ENCODE results near the gene LRRC2. TPM values are rescaled to one million over a fixed set of nuclear protein-coding genes. Genes with fewer than 3 reads are reported as not detected.

Gene LRRC2
- total RNA-seq, 1 experiment from 2014 or later = not detected

DNA sequence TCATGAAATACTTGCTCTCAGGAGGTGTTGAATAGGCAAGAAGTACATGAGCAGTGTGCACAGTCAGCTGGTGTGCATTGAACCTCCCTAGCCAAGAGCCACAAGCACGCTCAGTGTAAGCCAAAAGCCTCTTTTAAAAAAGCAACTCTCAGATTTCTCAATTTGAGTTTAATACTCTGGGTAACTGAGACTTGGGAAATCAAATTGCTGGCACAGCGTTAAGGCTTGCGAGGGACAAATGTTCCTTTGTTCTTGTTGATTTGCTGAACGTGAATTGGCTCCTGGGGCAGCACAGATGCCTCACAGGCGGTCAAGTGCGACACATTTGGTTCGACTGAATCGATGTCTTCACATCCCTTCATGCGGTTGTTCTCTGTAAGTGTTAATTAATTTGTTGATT lies 46.2 kb upstream of the LRRC2 start, which contains the start of gene FAM240A:
Gene FAM240A, plus strand, starts transcription at position 202 of the 400 bp plus-strand sequence. Its CDS starts 159 bp downstream, at position 361.
- intact Hi-C loops (cut with micrococcal nuclease; ENCODE audit: unreplicated experiment) (no loop called here), in situ Hi-C loops (cut with HindIII; ENCODE audit: low pct_unique_long_range_greater_than_20kb, low sequenced_read_pairs) (no loop called here)
- H3K36me3 ChIP-seq (ENCODE audit: control insufficient read depth, insufficient read depth, low read length) = no peaks in the 10 kb centered on the region
- no peak for TF ChIP-seq CTCF (IDR thresholded peaks at IDR 0.05)
- TF ChIP-seq, protein P1, sequence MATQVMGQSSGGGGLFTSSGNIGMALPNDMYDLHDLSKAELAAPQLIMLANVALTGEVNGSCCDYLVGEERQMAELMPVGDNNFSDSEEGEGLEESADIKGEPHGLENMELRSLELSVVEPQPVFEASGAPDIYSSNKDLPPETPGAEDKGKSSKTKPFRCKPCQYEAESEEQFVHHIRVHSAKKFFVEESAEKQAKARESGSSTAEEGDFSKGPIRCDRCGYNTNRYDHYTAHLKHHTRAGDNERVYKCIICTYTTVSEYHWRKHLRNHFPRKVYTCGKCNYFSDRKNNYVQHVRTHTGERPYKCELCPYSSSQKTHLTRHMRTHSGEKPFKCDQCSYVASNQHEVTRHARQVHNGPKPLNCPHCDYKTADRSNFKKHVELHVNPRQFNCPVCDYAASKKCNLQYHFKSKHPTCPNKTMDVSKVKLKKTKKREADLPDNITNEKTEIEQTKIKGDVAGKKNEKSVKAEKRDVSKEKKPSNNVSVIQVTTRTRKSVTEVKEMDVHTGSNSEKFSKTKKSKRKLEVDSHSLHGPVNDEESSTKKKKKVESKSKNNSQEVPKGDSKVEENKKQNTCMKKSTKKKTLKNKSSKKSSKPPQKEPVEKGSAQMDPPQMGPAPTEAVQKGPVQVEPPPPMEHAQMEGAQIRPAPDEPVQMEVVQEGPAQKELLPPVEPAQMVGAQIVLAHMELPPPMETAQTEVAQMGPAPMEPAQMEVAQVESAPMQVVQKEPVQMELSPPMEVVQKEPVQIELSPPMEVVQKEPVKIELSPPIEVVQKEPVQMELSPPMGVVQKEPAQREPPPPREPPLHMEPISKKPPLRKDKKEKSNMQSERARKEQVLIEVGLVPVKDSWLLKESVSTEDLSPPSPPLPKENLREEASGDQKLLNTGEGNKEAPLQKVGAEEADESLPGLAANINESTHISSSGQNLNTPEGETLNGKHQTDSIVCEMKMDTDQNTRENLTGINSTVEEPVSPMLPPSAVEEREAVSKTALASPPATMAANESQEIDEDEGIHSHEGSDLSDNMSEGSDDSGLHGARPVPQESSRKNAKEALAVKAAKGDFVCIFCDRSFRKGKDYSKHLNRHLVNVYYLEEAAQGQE (IDR thresholded peaks at IDR 0.05; ENCODE audit: insufficient read depth in 1 of 2, low read depth in 2 of 2, low read length in 1 of 2) = no peak
- no peak for TF ChIP-seq TCF7L2 (IDR thresholded peaks at IDR 0.05; ENCODE audit: low read depth, low read length)
- no peak for TF ChIP-seq POLR2AphosphoS5 (IDR thresholded peaks at IDR 0.05; ENCODE audit: low read depth, low read length)
- TF ChIP-seq SIN3A (IDR thresholded peaks at IDR 0.05; ENCODE audit: borderline replicate concordance, insufficient read depth, low read depth, low read length) = no peak
- CTCF ChIA-PET = no interaction called here
- H3K4me1 ChIP-seq (ENCODE audit: control insufficient read depth, insufficient read depth, low read length) = no peaks in the 10 kb centered on the region
- H3K4me3 ChIP-seq (ENCODE audit: low read depth in 2 of 2, low read length in 2 of 2) = no peak within 1 kb of the TSS
- H3K27ac ChIP-seq (ENCODE audit: low read length) = no peak within 1 kb of the TSS
- POLR2A ChIA-PET = no interaction called here
- no TSS peak for BruUV-seq (replicated peaks)
- no peak for DNase-seq (ENCODE audit: low read depth, low spot score)
- H3K27me3 ChIP-seq (ENCODE audit: control insufficient read depth, insufficient read depth, low read length) = peaks cover 2% of the 10 kb centered on the region; the same call in 1 of the 2 replicates
- no peaks in the 10 kb centered on the region for H3K9me3 ChIP-seq (ENCODE audit: control insufficient read depth, insufficient read depth, low read depth, low read length)
- ATAC-seq = no peak

DNA sequence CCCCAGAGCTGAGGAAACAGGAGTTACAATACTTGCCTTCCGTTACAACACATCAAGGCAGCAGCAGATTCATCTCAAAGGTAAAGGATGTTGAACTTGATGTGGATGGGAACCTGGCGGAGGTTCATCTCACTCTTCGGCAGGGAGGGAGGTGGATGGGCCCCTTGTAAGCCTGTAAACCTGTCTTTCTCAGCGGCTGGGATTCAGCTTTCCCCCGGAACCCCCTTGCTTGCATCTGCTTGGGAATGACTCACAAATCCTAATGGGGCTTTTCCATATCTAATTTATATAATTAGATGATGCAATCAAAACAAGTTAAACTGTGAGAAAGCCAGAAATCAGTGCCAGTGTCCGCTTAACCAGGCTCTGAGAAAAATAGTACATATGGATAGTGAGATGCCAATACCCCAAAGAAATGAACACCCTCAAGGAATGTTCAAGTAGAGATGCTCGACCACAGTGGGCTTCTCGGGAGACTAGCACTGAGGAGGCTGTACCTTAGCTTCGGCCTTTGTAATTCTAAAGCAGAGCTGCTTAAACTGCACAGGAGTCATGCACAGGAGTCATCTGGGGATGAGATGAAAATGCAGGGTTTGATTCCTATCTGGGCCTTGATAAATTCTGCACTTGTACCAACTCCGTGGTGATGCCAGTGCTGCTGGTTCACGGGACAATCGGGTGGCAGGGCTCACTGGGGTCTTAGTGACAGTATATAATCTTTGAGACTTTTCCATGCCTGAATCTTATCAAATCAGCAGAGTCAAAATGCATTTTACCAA lies 44.0 kb upstream of the LRRC2 start:
- POLR2A ChIA-PET = no interaction called here
- CTCF ChIA-PET = no interaction called here

More for the DNA sequence above, 44.0 kb upstream of the LRRC2 start:
- no peaks in the 10 kb centered on the region for H3K4me1 ChIP-seq (ENCODE audit: control insufficient read depth, insufficient read depth, low read length)
- DNase-seq (ENCODE audit: low read depth, low spot score) = no peak
- H3K36me3 ChIP-seq (ENCODE audit: control insufficient read depth, insufficient read depth, low read length) = no peaks in the 10 kb centered on the region
- no peak overlapping the region for H3K4me3 ChIP-seq (ENCODE audit: low read depth in 2 of 2, low read length in 2 of 2)
- intact Hi-C loops (cut with micrococcal nuclease; ENCODE audit: unreplicated experiment) = no loop called here
- no peak for TF ChIP-seq CTCF (IDR thresholded peaks at IDR 0.05)
- TF ChIP-seq POLR2AphosphoS5 (IDR thresholded peaks at IDR 0.05; ENCODE audit: low read depth, low read length) = no peak
- TF ChIP-seq SIN3A (IDR thresholded peaks at IDR 0.05; ENCODE audit: borderline replicate concordance, insufficient read depth, low read depth, low read length) = no peak
- TF ChIP-seq TCF7L2 (IDR thresholded peaks at IDR 0.05; ENCODE audit: low read depth, low read length) = no peak
- TF ChIP-seq, protein P1 (IDR thresholded peaks at IDR 0.05; ENCODE audit: insufficient read depth in 1 of 2, low read depth in 2 of 2, low read length in 1 of 2) = no peak
- no peak overlapping the region for H3K27ac ChIP-seq (ENCODE audit: low read length)
- ATAC-seq = no peak
- in situ Hi-C loops (cut with HindIII; ENCODE audit: low pct_unique_long_range_greater_than_20kb, low sequenced_read_pairs) = no loop called here
- no TSS peak for BruUV-seq (replicated peaks)
- H3K27me3 ChIP-seq (ENCODE audit: control insufficient read depth, insufficient read depth, low read length) = no peaks in the 10 kb centered on the region; the same call in 1 of the 2 replicates
- no peaks in the 10 kb centered on the region for H3K9me3 ChIP-seq (ENCODE audit: control insufficient read depth, insufficient read depth, low read depth, low read length)

Data from Panc1 (cell line).